Progenitor cell of endocrine pancreas (in vitro differentiated cells): Measurements from ENCODE around the gene BNIP3. TPM values are rescaled to one million over a fixed set of nuclear protein-coding genes. Genes with fewer than 3 reads are reported as not detected.
A peak's percentile ranks its signal among the peaks of the same experiment; 100 is the strongest.

Experiments used
- DNase-seq: peaks from one replicate; pipeline ENCODE4 v3.0.0; 2021; ENCODE audit warnings: low spot score; ENCODE audit not compliant: unreplicated experiment
- H3K27ac Mint-ChIP-seq: 2 replicates; pipeline ENCODE4 v1.8.0; 2021; ENCODE audit warnings: mild to moderate bottlenecking, moderate library complexity, mixed read lengths
- H3K27me3 Mint-ChIP-seq: 2 replicates; pipeline ENCODE4 v1.8.0; 2021; ENCODE audit warnings: mixed read lengths
- H3K36me3 Mint-ChIP-seq: 2 replicates; pipeline ENCODE4 v1.8.0; 2022; ENCODE audit warnings: mixed read lengths; ENCODE audit not compliant: insufficient read depth
- H3K4me1 Mint-ChIP-seq: 2 replicates; pipeline ENCODE4 v1.8.0; 2021; ENCODE audit warnings: low read depth, mixed read lengths
- H3K4me3 Mint-ChIP-seq: 2 replicates; pipeline ENCODE4 v1.8.0; 2021; ENCODE audit warnings: low read depth, mild to moderate bottlenecking, moderate library complexity, mixed read lengths
- H3K9me3 Mint-ChIP-seq: 2 replicates; pipeline ENCODE4 v1.8.0; 2021; ENCODE audit warnings: low read depth, mixed read lengths
- total RNA-seq: library from RNA; stranded (reverse); gene quantifications from 2 replicates; pipeline ENCODE4 v1.2.1, GENCODE V29; 2021
- TF ChIP-seq, protein P1 (sequence below): fragments of 200-600 bp; sonication (generic); IDR thresholded peaks from one replicate; pipeline ENCODE4 v1.5.0; 2021; ENCODE audit warnings: antibody characterized with exemption, mild to moderate bottlenecking; ENCODE audit not compliant: unreplicated experiment

BNIP3 gene
- total RNA-seq, 1 donor from 2014 or later = 32.4 TPM

DNA sequence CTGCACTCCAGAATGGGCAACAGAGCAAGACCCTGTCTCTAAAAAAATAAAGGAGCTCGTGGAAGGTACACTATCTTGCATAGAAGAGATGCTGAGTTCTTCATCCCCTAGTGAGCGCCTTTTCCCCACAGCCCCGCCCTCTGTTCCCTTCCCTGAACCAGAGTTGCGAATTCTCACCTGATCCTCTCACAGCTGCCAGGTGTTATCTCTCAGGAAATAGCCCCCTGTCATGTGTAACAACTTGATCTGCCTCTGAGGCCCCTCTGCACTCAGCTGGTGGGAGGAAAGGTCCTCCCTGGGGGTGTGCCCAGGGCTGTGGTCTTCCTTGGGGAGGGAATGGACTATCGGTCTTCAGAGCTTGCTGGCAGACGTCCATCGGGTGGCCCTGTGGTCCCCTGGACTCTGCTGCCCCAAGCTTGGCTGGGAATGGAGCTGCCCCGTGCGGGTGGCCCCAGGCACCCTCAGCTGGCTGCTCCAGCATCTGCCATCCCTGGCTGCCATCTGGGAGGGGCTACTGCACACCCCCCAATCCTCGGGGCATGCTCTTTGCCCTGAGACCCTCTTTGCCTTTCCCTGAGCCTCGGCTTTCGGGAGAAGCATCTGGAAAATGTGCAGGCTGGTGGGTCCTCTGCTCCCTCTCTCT is 21.7 kb upstream of the BNIP3 start:
- TF ChIP-seq, protein P1, sequence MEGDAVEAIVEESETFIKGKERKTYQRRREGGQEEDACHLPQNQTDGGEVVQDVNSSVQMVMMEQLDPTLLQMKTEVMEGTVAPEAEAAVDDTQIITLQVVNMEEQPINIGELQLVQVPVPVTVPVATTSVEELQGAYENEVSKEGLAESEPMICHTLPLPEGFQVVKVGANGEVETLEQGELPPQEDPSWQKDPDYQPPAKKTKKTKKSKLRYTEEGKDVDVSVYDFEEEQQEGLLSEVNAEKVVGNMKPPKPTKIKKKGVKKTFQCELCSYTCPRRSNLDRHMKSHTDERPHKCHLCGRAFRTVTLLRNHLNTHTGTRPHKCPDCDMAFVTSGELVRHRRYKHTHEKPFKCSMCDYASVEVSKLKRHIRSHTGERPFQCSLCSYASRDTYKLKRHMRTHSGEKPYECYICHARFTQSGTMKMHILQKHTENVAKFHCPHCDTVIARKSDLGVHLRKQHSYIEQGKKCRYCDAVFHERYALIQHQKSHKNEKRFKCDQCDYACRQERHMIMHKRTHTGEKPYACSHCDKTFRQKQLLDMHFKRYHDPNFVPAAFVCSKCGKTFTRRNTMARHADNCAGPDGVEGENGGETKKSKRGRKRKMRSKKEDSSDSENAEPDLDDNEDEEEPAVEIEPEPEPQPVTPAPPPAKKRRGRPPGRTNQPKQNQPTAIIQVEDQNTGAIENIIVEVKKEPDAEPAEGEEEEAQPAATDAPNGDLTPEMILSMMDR = no peak
- no peak for DNase-seq
- peaks cover 27% of the 10 kb centered on the region for H3K27me3 Mint-ChIP-seq
- peak overlapping the region; percentile 52 for H3K27ac Mint-ChIP-seq
- peaks cover 2% of the 10 kb centered on the region for H3K9me3 Mint-ChIP-seq
- H3K4me1 Mint-ChIP-seq = peaks cover 8% of the 10 kb centered on the region
- H3K4me3 Mint-ChIP-seq = no peak overlapping the region
- H3K36me3 Mint-ChIP-seq = no peaks in the 10 kb centered on the region

DNA sequence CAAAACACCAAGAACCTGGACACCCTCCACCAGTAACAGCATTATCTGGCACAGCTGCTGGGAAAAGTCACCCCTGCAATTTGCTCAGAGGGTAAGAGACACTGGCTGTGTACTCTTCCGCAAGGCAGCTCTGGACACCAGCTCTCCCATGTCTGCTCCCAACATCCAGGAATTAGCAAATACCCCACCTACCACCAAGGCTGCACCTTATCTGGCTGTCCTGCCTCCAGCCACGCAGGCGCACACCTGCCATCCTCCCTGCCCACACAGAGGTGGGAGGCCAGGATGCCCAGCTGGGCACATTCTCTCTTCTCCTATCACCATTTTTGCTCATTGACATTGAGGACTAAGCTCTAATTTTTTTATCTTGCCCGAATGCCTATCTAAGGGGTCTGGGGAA is 20.3 kb upstream of the BNIP3 start:
- TF ChIP-seq, protein P1 = no peak
- Mint-ChIP-seq H3K36me3 (no peaks in the 10 kb centered on the region), H3K9me3 (peaks cover 2% of the 10 kb centered on the region), H3K4me3 (no peak overlapping the region), H3K4me1 (peaks cover 20% of the 10 kb centered on the region), H3K27me3 (peaks cover 31% of the 10 kb centered on the region), H3K27ac (no peak overlapping the region)
- DNase-seq = no peak

DNA sequence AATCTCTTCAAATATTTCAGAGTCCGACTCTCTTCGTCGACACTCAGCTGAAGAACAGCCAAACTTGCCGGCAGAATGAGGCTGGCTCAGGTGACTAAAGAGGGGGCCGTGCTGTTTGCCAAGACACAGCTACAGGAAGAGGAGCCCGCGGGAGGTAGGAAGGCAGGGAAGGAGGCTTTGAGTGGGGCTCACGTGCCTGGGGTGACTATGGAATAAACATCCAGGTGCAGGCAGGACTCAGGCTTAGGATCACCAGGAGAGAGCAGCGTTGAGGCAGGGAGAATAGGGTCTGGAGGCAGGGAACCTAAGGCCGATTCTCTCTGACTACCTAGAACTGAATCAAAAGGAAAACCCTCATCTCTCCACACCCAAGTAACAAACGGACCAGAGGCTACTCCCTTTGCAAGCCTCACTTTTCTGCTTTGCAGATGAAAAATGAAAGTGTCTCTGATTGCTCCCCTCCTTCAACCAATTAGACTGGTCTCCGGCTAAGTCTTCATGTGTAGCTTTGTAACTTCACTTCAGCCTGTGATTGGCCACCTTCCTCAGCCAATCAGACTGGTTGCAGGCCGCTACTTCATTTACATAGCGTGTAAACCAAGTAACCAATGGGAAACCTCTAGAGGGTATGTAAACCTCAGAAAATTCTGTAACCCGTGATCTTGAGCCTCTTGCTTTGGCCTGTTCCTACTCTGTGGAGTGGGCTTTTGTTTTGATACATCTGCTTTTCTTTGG is 19.7 kb upstream of the BNIP3 start:
- TF ChIP-seq, protein P1 = no peak
- peaks cover 22% of the 10 kb centered on the region for H3K4me1 Mint-ChIP-seq
- no peak overlapping the region for H3K27ac Mint-ChIP-seq
- no peaks in the 10 kb centered on the region for H3K36me3 Mint-ChIP-seq
- H3K27me3 Mint-ChIP-seq = peaks cover 37% of the 10 kb centered on the region
- no peak overlapping the region for H3K4me3 Mint-ChIP-seq
- peaks cover 2% of the 10 kb centered on the region for H3K9me3 Mint-ChIP-seq
- no peak for DNase-seq

DNA sequence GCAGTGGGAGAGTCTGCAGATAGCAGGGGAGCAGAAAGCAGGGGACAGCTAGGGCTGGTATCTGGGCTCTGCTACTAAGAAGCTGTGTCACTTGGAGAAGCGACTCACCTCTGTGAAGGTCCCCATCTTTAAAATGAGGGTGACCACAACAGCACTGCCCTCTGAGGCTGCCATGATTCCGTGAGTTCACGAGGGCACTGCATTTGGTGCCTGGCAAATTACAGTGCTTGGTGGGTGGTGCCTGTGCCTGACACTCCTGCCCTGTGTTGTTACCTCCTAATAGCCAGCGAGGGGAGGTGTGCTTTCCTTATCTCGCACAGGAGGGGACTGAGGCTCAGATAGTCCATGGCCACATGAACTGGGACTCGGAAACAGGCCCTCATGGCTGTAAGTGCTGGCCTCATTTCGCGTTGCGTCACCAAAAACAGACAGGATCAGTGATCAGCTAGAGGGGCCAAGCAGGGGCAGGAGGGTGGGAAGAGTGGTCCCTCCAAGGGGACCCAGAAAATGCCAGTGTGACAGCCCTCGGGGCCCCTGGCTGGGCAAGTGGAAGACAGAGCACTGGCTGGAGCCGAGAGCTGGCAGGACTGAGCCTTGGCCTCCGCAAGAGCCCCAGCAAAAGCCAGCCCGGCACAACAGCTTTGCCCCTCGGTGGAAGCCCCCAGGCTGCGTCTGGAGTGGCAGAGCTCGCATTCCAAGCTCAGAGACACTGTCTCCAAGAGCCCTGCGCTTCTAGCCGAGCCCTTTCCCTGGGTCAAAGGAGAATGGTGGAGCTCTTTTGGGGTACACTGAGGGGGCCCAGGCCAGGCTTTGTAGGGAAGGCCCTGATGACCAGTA is 17.3 kb upstream of the BNIP3 start:
- TF ChIP-seq, protein P1 = no peak
- no peak overlapping the region for H3K27ac Mint-ChIP-seq
- no peaks in the 10 kb centered on the region for H3K9me3 Mint-ChIP-seq
- H3K4me1 Mint-ChIP-seq = peaks cover 22% of the 10 kb centered on the region
- peaks cover 38% of the 10 kb centered on the region for H3K27me3 Mint-ChIP-seq
- no peak for DNase-seq
- H3K36me3 Mint-ChIP-seq = no peaks in the 10 kb centered on the region
- no peak overlapping the region for H3K4me3 Mint-ChIP-seq
